Tibial nerve (tissue), 4 donors: ENCODE results near the gene QPRT. TPM values are rescaled to one million over a fixed set of nuclear protein-coding genes. Genes with fewer than 3 reads are reported as not detected.
"Not testable (repeated sequence)": the region's sequence is repeated elsewhere in the genome, so short reads cannot be mapped to it uniquely, and the experiment has no call there.

ENCODE experiments used
- DNase-seq, 2 donors: peaks; one replicate each; pipeline ENCODE4 v3.0.0-alpha.2; 2019; ENCODE audit warnings: low spot score in 2 of 2
- H3K27ac ChIP-seq, 4 donors: fragments of 200-600 bp; sonication (generic) in 3 of 4; one replicate each; pipeline ENCODE4 v1.5.1; 2017 to 2019; ENCODE audit warnings: mild to moderate bottlenecking in 1 of 4
- H3K27me3 ChIP-seq, 2 donors: fragments of 200-600 bp; sonication (generic) in 1 of 2; one replicate each; pipeline versions ENCODE4 v1.5.1 to v1.6.0; 2017 to 2019
- H3K36me3 ChIP-seq, 3 donors: fragments of 200-600 bp; sonication (generic); one replicate each; pipeline ENCODE4 v1.5.1; 2018 to 2019
- H3K4me1 ChIP-seq, 4 donors: fragments of 200-600 bp; sonication (generic) in 3 of 4; one replicate each; pipeline ENCODE4 v1.5.1; 2017 to 2019
- H3K4me3 ChIP-seq, 4 donors: fragments of 200-600 bp; sonication (generic) in 3 of 4; one replicate each; pipeline ENCODE4 v1.5.1; 2017 to 2019; ENCODE audit warnings: mild to moderate bottlenecking in 1 of 4, moderate library complexity in 1 of 4
- H3K9me3 ChIP-seq, 4 donors: fragments of 200-600 bp; sonication (generic) in 3 of 4; one replicate each; pipeline ENCODE4 v1.5.1; 2017 to 2019
- EP300 ChIP-seq, 2 donors: sonication (generic); formaldehyde crosslinking; IDR thresholded peaks; one replicate each; pipeline ENCODE4 v1.6.1; 2017; ENCODE audit warnings: antibody characterized with exemption in 2 of 2, mild to moderate bottlenecking in 1 of 2
- POLR2A ChIP-seq, 2 donors: fragments of 450-650 bp; IDR thresholded peaks; one replicate each; pipeline ENCODE4 v1.6.1; 2017; ENCODE audit warnings: antibody characterized with exemption in 2 of 2, mild to moderate bottlenecking in 2 of 2, moderate library complexity in 2 of 2
- WGBS, 2 donors: methylation state at CpG; one replicate each; pipeline ENCODE4 v1.1.5; 2018; 5-methylcytosine and 5-hydroxymethylcytosine counted together
- total RNA-seq, 4 donors: library from RNA; depleted of rRNA; stranded (reverse); fragments of >200 nt; gene quantifications; one replicate each; pipeline ENCODE4 v1.1.0, GENCODE V29; 2016
- TF ChIP-seq, protein P1 (sequence below), 5 experiments: fragments of 200-600 bp in 3 of 5; fragments of 450-650 bp in 2 of 5; sonication (generic) in 3 of 5; IDR thresholded peaks; one replicate each; pipeline ENCODE4 v1.5.1; 2016 to 2019; ENCODE audit warnings: antibody characterized with exemption in 5 of 5, mild to moderate bottlenecking in 3 of 5, moderate library complexity in 2 of 5

QPRT gene
- total RNA-seq, 4 donors from 2014 or later = 15.3 to 50.4 (median 38.5) TPM

DNA sequence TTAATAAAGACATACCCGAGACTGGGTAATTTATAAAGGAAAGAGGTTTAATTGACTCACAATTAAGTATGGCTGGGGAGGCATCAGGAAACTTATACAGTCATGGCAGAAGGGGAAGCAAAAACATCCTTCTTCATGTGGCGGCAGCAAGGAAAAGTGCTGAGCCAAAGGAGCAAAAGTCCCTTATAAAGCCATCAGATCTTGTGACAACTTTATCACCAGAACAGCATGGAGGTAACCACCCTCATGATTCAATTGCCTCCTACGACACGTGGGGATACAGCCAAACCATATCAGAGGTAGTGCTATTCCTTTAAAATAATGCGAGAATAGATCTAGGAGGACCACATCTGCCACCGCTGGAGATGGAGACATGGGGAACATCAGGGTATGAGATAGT is 57.8 kb downstream of the QPRT start:
- WGBS, 2 donors = 68 to 82% methylated on average over 6 of the region's 6 CpGs

DNA sequence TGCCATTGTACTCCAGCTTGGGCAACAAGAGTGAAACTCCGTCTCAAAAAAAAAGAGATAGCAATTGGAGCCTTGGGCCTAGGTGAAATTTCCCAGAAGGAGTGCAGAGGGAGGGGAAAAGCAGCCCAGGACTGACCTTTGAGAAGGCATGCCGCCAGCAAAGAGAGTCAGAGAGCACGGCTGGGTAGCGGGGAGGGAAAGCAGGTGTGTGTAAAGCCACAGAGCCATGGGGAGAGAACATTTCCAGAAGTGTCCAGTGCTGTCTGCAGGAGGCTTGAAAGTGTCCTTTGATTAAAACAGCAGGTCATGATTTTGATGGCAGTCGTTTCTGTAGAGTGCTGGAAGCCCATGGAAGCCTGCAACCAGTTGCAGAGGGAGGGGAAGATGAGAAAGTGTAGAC is 58.7 kb downstream of the QPRT start:
- Histone ChIP-seq H3K9me3 (peaks cover 0 to 12% (median 0%) of the 10 kb centered on the region in 4 donors), H3K27me3 (no peaks in the 10 kb centered on the region), H3K4me3 (no peak overlapping the region), H3K36me3 (no peaks in the 10 kb centered on the region), H3K27ac (no peak overlapping the region), H3K4me1 (no peaks in the 10 kb centered on the region)
- TF ChIP-seq, protein P1, sequence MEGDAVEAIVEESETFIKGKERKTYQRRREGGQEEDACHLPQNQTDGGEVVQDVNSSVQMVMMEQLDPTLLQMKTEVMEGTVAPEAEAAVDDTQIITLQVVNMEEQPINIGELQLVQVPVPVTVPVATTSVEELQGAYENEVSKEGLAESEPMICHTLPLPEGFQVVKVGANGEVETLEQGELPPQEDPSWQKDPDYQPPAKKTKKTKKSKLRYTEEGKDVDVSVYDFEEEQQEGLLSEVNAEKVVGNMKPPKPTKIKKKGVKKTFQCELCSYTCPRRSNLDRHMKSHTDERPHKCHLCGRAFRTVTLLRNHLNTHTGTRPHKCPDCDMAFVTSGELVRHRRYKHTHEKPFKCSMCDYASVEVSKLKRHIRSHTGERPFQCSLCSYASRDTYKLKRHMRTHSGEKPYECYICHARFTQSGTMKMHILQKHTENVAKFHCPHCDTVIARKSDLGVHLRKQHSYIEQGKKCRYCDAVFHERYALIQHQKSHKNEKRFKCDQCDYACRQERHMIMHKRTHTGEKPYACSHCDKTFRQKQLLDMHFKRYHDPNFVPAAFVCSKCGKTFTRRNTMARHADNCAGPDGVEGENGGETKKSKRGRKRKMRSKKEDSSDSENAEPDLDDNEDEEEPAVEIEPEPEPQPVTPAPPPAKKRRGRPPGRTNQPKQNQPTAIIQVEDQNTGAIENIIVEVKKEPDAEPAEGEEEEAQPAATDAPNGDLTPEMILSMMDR (IDR thresholded peaks at IDR 0.05) = no peak
- no peak for TF ChIP-seq POLR2A (IDR thresholded peaks at IDR 0.05)
- no peak for TF ChIP-seq EP300 (IDR thresholded peaks at IDR 0.05)
- DNase-seq = no peak
- 45 to 63% methylated on average over 5 of the region's 5 CpGs for WGBS, 2 donors

More for the DNA sequence above, 57.8 kb downstream of the QPRT start:
- Histone ChIP-seq H3K36me3 (no peaks in the 10 kb centered on the region), H3K27me3 (no peaks in the 10 kb centered on the region), H3K9me3 (peaks cover 0 to 12% (median 0%) of the 10 kb centered on the region in 4 donors), H3K27ac (no peak overlapping the region), H3K4me1 (no peaks in the 10 kb centered on the region), H3K4me3 (no peak overlapping the region)
- no peak for DNase-seq
- TF ChIP-seq EP300 (IDR thresholded peaks at IDR 0.05) (no peak), POLR2A (IDR thresholded peaks at IDR 0.05) (no peak)
- TF ChIP-seq, protein P1 (IDR thresholded peaks at IDR 0.05) = no peak

DNA sequence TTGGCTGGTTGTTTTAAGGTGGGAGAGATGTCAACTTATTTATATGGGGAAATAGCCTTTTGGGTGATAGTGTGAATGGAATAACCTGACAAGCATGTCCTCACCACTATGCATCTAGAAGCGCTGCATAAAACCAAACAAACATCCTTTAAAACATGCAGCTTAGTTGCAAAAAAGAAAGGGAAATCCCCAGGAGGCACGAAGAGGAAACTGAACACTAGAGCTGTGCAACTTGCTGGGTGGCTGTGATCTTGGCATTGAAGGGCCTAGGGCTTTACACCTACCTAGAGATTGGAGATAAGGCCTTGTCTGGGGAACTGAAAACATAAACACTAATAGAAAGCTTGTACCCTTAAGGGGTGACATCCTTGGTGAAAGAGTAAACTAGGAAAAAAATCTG is 59.5 kb downstream of the QPRT start:
- TF ChIP-seq POLR2A (IDR thresholded peaks at IDR 0.05) (no peak), EP300 (IDR thresholded peaks at IDR 0.05) (no peak)
- TF ChIP-seq, protein P1 (IDR thresholded peaks at IDR 0.05) = no peak

DNA sequence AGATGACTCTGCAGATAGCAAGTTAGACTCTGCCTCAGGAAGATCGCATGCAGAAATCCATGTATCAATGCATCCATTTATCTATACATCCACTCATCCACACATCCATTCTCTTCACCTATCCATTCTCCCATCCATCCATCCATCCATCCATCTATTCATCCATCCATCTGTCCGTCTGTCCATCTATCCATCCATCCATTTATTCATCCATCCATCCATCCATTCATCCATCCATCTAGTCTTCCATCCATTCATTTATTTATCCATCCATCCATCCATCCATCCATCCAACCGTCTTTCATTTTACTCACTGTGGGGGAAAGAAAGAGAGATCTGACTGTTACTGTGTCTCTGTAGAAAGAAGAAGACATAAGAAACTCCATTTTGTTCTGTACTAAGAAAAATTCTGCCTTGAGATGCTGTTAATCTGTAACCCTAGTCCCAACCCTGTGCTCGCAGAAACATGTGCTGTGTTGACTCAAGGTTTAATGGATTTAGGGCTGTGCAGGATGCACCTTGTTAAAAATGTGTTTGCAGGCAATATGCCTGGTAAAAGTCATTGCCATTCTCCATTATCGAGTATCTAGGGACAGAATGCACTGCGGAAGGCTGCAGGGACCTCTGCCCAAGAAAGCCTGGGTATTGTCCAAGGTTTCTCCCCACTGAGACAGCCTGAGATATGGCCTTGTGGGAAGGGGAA is 61.1 kb downstream of the QPRT start:
- not testable (repeated sequence) for DNase-seq, H3K4me1 ChIP-seq
- WGBS, 2 donors = 78 to 86% methylated on average over 6 of the region's 6 CpGs

More for the DNA sequence above, 59.5 kb downstream of the QPRT start:
- no peak for DNase-seq
- Histone ChIP-seq H3K4me3 (no peak overlapping the region), H3K4me1 (no peaks in the 10 kb centered on the region), H3K36me3 (no peaks in the 10 kb centered on the region), H3K27ac (no peak overlapping the region), H3K9me3 (peaks cover 0 to 12% (median 0%) of the 10 kb centered on the region in 4 donors), H3K27me3 (no peaks in the 10 kb centered on the region)
- WGBS, 2 donors = 49 to 52% methylated on average over 2 of the region's 2 CpGs

DNA sequence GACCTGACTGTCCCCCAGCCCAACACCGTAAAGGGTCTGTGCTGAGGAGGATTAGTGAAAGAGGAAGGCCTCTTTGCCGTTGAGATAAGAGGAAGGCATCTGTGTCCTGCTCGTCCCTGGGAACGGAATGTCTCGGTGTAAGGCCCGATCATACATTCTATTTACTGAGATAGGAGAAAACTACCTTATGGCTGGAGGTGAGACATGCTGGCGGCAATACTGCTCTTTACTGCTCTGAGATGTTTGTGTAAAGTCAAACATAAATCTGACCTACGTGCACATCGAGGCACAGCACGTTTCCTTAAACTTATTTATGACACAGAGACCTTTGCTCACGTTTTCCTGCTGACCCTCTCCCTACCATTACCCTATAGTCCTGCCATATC is 61.6 kb downstream of the QPRT start:
- not testable (repeated sequence) for DNase-seq, H3K27ac ChIP-seq, H3K4me3 ChIP-seq

More for the DNA sequence above, 61.1 kb downstream of the QPRT start:
- peaks cover 0 to 12% (median 0%) of the 10 kb centered on the region in 4 donors for H3K9me3 ChIP-seq
- H3K27me3 ChIP-seq, H3K27ac ChIP-seq, H3K36me3 ChIP-seq, H3K4me3 ChIP-seq: not testable (repeated sequence)

DNA sequence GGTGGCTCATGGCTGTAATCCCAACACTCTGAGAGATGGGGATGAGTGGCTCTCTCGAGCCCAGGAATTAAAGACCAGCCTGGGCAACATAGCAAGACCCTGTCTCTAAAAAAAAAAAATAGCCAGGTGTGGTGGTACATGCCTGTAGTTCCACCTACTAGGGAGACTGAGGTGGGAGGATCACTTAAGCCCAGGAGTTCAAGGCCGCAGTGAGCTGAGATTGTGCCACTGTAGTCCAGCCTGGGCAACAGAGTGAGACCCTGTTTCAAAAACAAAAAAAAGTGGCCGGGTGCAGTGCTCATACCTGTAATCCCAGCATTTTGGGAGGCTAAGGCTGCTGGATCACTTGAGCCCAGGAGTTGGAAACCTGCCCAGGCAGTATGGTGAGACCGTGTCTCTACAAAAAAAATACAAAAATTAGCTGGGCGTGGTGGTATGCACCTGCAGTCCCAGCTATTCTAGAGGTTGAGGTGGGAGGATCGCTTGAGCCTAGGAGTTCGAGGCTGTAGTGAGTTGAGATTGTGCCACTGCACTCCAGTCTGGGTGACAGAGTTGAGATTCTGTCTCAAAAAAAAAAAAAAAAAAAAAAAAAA is 63.8 kb downstream of the QPRT start:
- TF ChIP-seq EP300 (IDR thresholded peaks at IDR 0.05) = no peak
- TF ChIP-seq, protein P1 (IDR thresholded peaks at IDR 0.05) = no peak
- TF ChIP-seq POLR2A (IDR thresholded peaks at IDR 0.05) = no peak
- Histone ChIP-seq H3K27me3 (no peaks in the 10 kb centered on the region), H3K27ac (no peak overlapping the region), H3K4me1 (no peaks in the 10 kb centered on the region), H3K4me3 (no peak overlapping the region), H3K36me3 (no peaks in the 10 kb centered on the region), H3K9me3 (peaks cover 0 to 9% (median 0%) of the 10 kb centered on the region in 4 donors)
- 80 to 88% methylated on average over 7 of the region's 7 CpGs for WGBS, 2 donors
- no peak for DNase-seq

More for the DNA sequence above, 61.6 kb downstream of the QPRT start:
- 55 to 75% methylated on average over 11 of the region's 11 CpGs for WGBS, 2 donors
- H3K27me3 ChIP-seq, H3K4me1 ChIP-seq, H3K36me3 ChIP-seq: not testable (repeated sequence)
- peaks cover 0 to 12% (median 0%) of the 10 kb centered on the region in 4 donors for H3K9me3 ChIP-seq
